PC-9 (cell line): ENCODE results near the gene LMCD1. TPM values are rescaled to one million over a fixed set of nuclear protein-coding genes. Genes with fewer than 3 reads are reported as not detected.
A peak's percentile ranks its signal among the peaks of the same experiment; 100 is the strongest.

Source experiments
- BruUV-seq: library from RNA; stranded (reverse); fragments of 400-500 nt; replicated peaks from 2 replicates; lab custom pipeline; 2021; lab: Mats Ljungman, UMichigan
- CTCF ChIA-PET: fragments of 300-600 bp; sonication (Branson Sonifier 250); formaldehyde crosslinking; loops from one replicate; lab custom pipeline; 2022; ENCODE audit warnings: antibody characterized with exemption; lab: Charles Lee
- POLR2A ChIA-PET: fragments of 300-600 bp; sonication (Branson Sonifier 250); formaldehyde crosslinking; loops from one replicate; lab custom pipeline; 2022; ENCODE audit warnings: antibody characterized with exemption; ENCODE audit not compliant: unreplicated experiment; lab: Charles Lee
- DNase-seq, 2 experiments: peaks; one replicate each; pipeline versions ENCODE4 v3.0.0 to v3.0.0-alpha.2; 2015 to 2022; ENCODE audit warnings: mixed read lengths in 1 of 2
- H2AFZ ChIP-seq: fragments of 200-600 bp; sonication (generic); 2 replicates; pipeline ENCODE4 v1.8.1; 2017; ENCODE audit warnings: antibody characterized with exemption
- H3F3A ChIP-seq: fragments of 200-600 bp; sonication (generic); 2 replicates; pipeline ENCODE4 v1.8.1; 2017; ENCODE audit warnings: antibody characterized with exemption, mild to moderate bottlenecking, low read depth; ENCODE audit not compliant: insufficient read depth
- H3K27ac ChIP-seq: fragments of 200-600 bp; sonication (generic); 2 replicates; pipeline ENCODE4 v1.6.1; 2016; ENCODE audit warnings: mixed run types
- H3K27me3 ChIP-seq: fragments of 200-600 bp; sonication (generic); 2 replicates; pipeline ENCODE4 v1.6.1; 2016; ENCODE audit warnings: low read depth, mixed run types; ENCODE audit not compliant: insufficient read depth
- H3K36me3 ChIP-seq: fragments of 200-600 bp; sonication (generic); 2 replicates; pipeline ENCODE4 v1.6.1; 2016; ENCODE audit warnings: low read depth, mixed run types
- H3K4me1 ChIP-seq: fragments of 200-600 bp; sonication (generic); replicated peaks from 2 replicates; pipeline ENCODE4 v1.6.1; 2016; ENCODE audit warnings: mixed run types; ENCODE audit not compliant: insufficient read depth
- H3K4me2 ChIP-seq: fragments of 200-600 bp; sonication (generic); 2 replicates; pipeline ENCODE4 v1.6.1; 2017; ENCODE audit warnings: mixed run types
- H3K4me3 ChIP-seq: fragments of 200-600 bp; sonication (generic); 2 replicates; pipeline ENCODE4 v1.6.1; 2016; ENCODE audit warnings: mixed run types
- H3K79me2 ChIP-seq: fragments of 200-600 bp; sonication (generic); 2 replicates; pipeline ENCODE4 v1.6.1; 2017; ENCODE audit warnings: low read depth, mixed run types
- H3K9me2 ChIP-seq: fragments of 200-600 bp; sonication (generic); 2 replicates; pipeline ENCODE4 v1.8.1; 2017; ENCODE audit warnings: mild to moderate bottlenecking; ENCODE audit not compliant: insufficient read depth
- H3K9me3 ChIP-seq: fragments of 200-600 bp; sonication (generic); 2 replicates; pipeline ENCODE4 v1.8.1; 2016; ENCODE audit warnings: low read depth; ENCODE audit not compliant: insufficient read depth
- H4K20me1 ChIP-seq: fragments of 200-600 bp; sonication (generic); 2 replicates; pipeline ENCODE4 v1.8.1; 2017; ENCODE audit not compliant: insufficient read depth
- EZH2 ChIP-seq: fragments of 200-600 bp; sonication (generic); IDR thresholded peaks from 2 replicates; pipeline ENCODE4 v1.8.0; 2017; ENCODE audit warnings: antibody characterized with exemption, low read depth
- intact Hi-C: fragments of 100-400 bp; cut with micrococcal nuclease; formaldehyde crosslinking; loops from one replicate; pipeline ENCODE4 v1.10.0; 2022; ENCODE audit not compliant: unreplicated experiment
- total RNA-seq: library from RNA; stranded (reverse); gene quantifications from 2 replicates; pipeline ENCODE4 v1.2.3, GENCODE V29; 2021
- TF ChIP-seq, protein P1 (sequence below): fragments of 200-600 bp; sonication (generic); conservative IDR thresholded peaks from 2 replicates; pipeline ENCODE4 v1.6.1; 2017; ENCODE audit warnings: mixed run types, antibody characterized with exemption, mild to moderate bottlenecking, moderate library complexity

LMCD1 gene
- total RNA-seq, 1 experiment from 2014 or later = 10.3 TPM

DNA sequence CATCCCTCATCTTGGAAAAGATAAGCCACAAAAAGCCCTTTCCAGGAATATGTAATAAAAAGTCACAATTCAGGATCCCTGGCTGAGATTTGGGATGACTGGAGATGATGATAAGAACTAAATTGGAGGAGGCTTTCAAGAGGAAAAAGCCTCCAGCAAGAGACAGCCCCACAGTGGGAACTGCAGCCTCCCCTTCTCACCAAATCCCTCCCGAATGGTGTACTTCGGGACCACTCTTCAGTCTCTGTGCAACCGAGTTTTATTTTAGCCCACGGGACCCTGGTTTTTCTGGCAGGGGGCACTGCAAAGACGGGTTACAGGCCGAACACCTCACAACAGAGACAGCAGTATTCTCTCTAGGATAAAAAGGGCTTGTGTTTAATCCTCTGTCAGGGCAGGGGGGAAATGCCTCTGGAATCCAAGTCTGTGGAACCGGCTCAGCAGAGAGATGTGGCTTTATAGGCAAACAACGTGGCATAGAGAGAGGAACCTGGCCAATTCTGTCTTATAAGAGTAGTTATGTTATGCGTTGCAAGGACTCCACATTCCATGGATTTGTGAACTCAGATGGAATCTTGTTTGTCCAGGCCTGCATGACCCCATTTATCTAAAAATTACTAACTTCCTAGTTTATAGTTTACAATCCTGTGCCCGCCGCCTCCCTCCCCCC is 1.2 kb upstream of the LMCD1 start:
- no peaks in the 10 kb centered on the region for H3K79me2 ChIP-seq
- H3K27me3 ChIP-seq = no peaks in the 10 kb centered on the region
- H3K4me3 ChIP-seq = peak overlapping the region; percentile 78; the same call in 1 of the 2 replicates
- H3K4me2 ChIP-seq = peak overlapping the region; percentile 98
- peak overlapping the region; percentile 17; the same call in 1 of the 2 replicates for H2AFZ ChIP-seq
- no peaks in the 10 kb centered on the region for H3K36me3 ChIP-seq
- H3K27ac ChIP-seq = peak overlapping the region; percentile 97
- intact Hi-C loops = loop anchor here (1.0 to 2.0 kb wide), 5 partner anchors 56 to 464 kb away; no protein-coding TSS in a partner anchor
- no peaks in the 10 kb centered on the region for H4K20me1 ChIP-seq
- CTCF ChIA-PET = interaction anchor here (0.5 to 0.6 kb wide), 2 partner anchors 56 to 340 kb away, joined by 3 to 6 read pairs; no protein-coding TSS in a partner anchor
- POLR2A ChIA-PET = interaction anchor here (0.7 kb wide), 1 partner anchor 17 kb away, joined by 7 read pairs; no protein-coding TSS in a partner anchor
- no peaks in the 10 kb centered on the region for H3K9me2 ChIP-seq
- peaks cover 47% of the 10 kb centered on the region for H3F3A ChIP-seq
- BruUV-seq = TSS peak; percentile 85
- H3K9me3 ChIP-seq = no peaks in the 10 kb centered on the region
- peak; percentile 62 to 95 for DNase-seq
- no peak for TF ChIP-seq EZH2
- TF ChIP-seq, protein P1, sequence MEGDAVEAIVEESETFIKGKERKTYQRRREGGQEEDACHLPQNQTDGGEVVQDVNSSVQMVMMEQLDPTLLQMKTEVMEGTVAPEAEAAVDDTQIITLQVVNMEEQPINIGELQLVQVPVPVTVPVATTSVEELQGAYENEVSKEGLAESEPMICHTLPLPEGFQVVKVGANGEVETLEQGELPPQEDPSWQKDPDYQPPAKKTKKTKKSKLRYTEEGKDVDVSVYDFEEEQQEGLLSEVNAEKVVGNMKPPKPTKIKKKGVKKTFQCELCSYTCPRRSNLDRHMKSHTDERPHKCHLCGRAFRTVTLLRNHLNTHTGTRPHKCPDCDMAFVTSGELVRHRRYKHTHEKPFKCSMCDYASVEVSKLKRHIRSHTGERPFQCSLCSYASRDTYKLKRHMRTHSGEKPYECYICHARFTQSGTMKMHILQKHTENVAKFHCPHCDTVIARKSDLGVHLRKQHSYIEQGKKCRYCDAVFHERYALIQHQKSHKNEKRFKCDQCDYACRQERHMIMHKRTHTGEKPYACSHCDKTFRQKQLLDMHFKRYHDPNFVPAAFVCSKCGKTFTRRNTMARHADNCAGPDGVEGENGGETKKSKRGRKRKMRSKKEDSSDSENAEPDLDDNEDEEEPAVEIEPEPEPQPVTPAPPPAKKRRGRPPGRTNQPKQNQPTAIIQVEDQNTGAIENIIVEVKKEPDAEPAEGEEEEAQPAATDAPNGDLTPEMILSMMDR = no peak
- H3K4me1 ChIP-seq = peaks cover 72% of the 10 kb centered on the region

DNA sequence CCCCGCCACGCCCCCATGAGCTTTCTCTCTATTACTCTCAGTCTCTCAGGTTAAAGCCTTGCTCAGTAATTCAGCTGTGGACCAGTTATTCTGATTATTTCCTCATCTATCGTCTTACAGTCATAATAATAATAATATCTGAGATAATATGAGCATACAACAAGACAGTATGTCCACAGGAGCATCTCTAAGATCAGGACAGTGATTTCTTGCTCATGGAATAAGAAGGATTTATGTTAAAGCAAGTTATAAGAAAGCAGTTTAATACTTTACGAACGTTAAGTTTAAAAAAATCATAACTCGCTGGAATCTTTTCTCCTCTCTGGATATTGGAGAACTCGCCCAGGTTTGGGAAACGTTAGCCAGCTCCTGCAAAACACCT is 643 bp upstream of the LMCD1 start:
- Histone ChIP-seq H3K4me3 (peak overlapping the region; percentile 78), H3K9me2 (no peaks in the 10 kb centered on the region), H3K79me2 (no peaks in the 10 kb centered on the region), H4K20me1 (no peaks in the 10 kb centered on the region), H3K4me1 (peaks cover 78% of the 10 kb centered on the region), H3K9me3 (no peaks in the 10 kb centered on the region), H3K4me2 (peak overlapping the region; percentile 98), H3F3A (peaks cover 47% of the 10 kb centered on the region), H3K27me3 (no peaks in the 10 kb centered on the region), H2AFZ (peak overlapping the region; percentile 85), H3K27ac (peak overlapping the region; percentile 97), H3K36me3 (no peaks in the 10 kb centered on the region)
- ChIA-PET POLR2A (interaction anchor here (0.6 to 1.2 kb wide), 5 partner anchors 17 to 1370 kb away, joined by 3 to 7 read pairs (median 5); no protein-coding TSS in a partner anchor), CTCF (interaction anchor here (0.5 to 0.6 kb wide), 2 partner anchors 16 to 339 kb away, joined by 4 to 6 read pairs; no protein-coding TSS in a partner anchor)
- DNase-seq = no peak
- TF ChIP-seq, protein P1 = no peak
- TF ChIP-seq EZH2 = no peak
- intact Hi-C loops = loop anchor here (1.0 to 2.0 kb wide), 5 partner anchors 57 to 464 kb away; no protein-coding TSS in a partner anchor
- BruUV-seq = no TSS peak

DNA sequence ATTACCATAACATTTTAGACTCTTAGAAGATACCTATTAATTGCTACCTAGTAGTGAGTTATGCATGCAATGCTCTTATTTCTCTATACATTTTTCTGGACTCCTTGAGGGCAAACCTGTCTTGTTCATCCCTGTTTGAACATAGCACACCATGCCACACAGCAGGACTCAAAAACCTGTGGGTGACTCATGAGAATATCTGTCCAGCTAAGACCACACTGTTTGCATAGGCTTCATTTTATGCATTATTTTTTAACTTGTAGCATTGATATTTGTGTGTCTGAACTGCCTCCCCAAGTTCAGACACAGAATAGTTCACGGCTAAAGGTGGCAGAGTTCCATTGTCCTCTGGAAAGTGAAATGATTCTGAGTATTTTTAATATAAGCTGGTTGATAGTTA is 1.8 kb downstream of the LMCD1 start:
- Histone ChIP-seq H4K20me1 (no peaks in the 10 kb centered on the region), H3K36me3 (no peaks in the 10 kb centered on the region), H3K27ac (peak overlapping the region; percentile 32), H3K27me3 (no peaks in the 10 kb centered on the region), H3K79me2 (no peaks in the 10 kb centered on the region), H2AFZ (no peak overlapping the region), H3K4me3 (no peak overlapping the region), H3K9me3 (no peaks in the 10 kb centered on the region), H3K4me2 (peak overlapping the region; percentile 11), H3K9me2 (no peaks in the 10 kb centered on the region), H3K4me1 (peaks cover 69% of the 10 kb centered on the region), H3F3A (peaks cover 52% of the 10 kb centered on the region)
- TF ChIP-seq EZH2 = no peak
- TF ChIP-seq, protein P1 = no peak
- POLR2A ChIA-PET = interaction anchor here (0.6 kb wide), 1 partner anchor 51 kb away, joined by 3 read pairs; no protein-coding TSS in a partner anchor
- peak in 1 of 2 experiments; percentile 81 for DNase-seq
- BruUV-seq = no TSS peak
- CTCF ChIA-PET = interaction anchor here (0.8 kb wide), 1 partner anchor 86 kb away, joined by 3 read pairs; no protein-coding TSS in a partner anchor
- intact Hi-C loops = no loop called here
